ENCODE results near the gene MTHFSD. TPM values are rescaled to one million over a fixed set of nuclear protein-coding genes. Genes with fewer than 3 reads are reported as not detected.
A peak's percentile ranks its signal among the peaks of the same experiment; 100 is the strongest.

Gene MTHFSD
- total RNA-seq, 1 donor from 2014 or later: 8.1 TPM

- H3K27me3 Mint-ChIP-seq (ENCODE audit: low read depth): no peaks in the 10 kb centered on the region
- peak overlapping the region; percentile 99 for H3K27ac Mint-ChIP-seq (ENCODE audit: unreplicated experiment)
- peaks cover 5% of the 10 kb centered on the region for H3K36me3 Mint-ChIP-seq (ENCODE audit: low read depth)
- TF ChIP-seq CTCF (IDR thresholded peaks at IDR 0.05): no peak
- DNase-seq (ENCODE audit: low spot score): no peak
- no peaks in the 10 kb centered on the region for H3K9me3 Mint-ChIP-seq (ENCODE audit: low read depth)
- peak overlapping the region; percentile 96 for H3K4me3 Mint-ChIP-seq (ENCODE audit: unreplicated experiment)
- peaks cover 87% of the 10 kb centered on the region for H3K4me1 Mint-ChIP-seq (ENCODE audit: low read depth)
These were observed 22.4 kb upstream of the MTHFSD start for GRCh38 chr16:86577314-86577971.

- Mint-ChIP-seq H3K4me3 (ENCODE audit: unreplicated experiment) (peak overlapping the region; percentile 96), H3K27me3 (ENCODE audit: low read depth) (no peaks in the 10 kb centered on the region), H3K27ac (ENCODE audit: unreplicated experiment) (peak overlapping the region; percentile 99), H3K36me3 (ENCODE audit: low read depth) (peaks cover 6% of the 10 kb centered on the region), H3K4me1 (ENCODE audit: low read depth) (peaks cover 92% of the 10 kb centered on the region), H3K9me3 (ENCODE audit: low read depth) (no peaks in the 10 kb centered on the region)
- no peak for DNase-seq (ENCODE audit: low spot score)
- no peak for TF ChIP-seq CTCF (IDR thresholded peaks at IDR 0.05)
These were observed 21.7 kb upstream of the MTHFSD start for GRCh38 chr16:86576591-86577313.

- peak overlapping the region; percentile 96 for H3K4me3 Mint-ChIP-seq (ENCODE audit: unreplicated experiment)
- peak overlapping the region; percentile 99 for H3K27ac Mint-ChIP-seq (ENCODE audit: unreplicated experiment)
- no peaks in the 10 kb centered on the region for H3K9me3 Mint-ChIP-seq (ENCODE audit: low read depth)
- no peak for DNase-seq (ENCODE audit: low spot score)
- peaks cover 92% of the 10 kb centered on the region for H3K4me1 Mint-ChIP-seq (ENCODE audit: low read depth)
- TF ChIP-seq CTCF (IDR thresholded peaks at IDR 0.05): peak; percentile 94
- no peaks in the 10 kb centered on the region for H3K27me3 Mint-ChIP-seq (ENCODE audit: low read depth)
- peaks cover 12% of the 10 kb centered on the region for H3K36me3 Mint-ChIP-seq (ENCODE audit: low read depth)
These were observed 20.9 kb upstream of the MTHFSD start for GRCh38 chr16:86575754-86576557.

GRCh38 chr16:86575095-86575685 is 20.2 kb upstream of the MTHFSD start:
- Mint-ChIP-seq H3K27ac (ENCODE audit: unreplicated experiment) (peak overlapping the region; percentile 99), H3K4me1 (ENCODE audit: low read depth) (peaks cover 86% of the 10 kb centered on the region), H3K36me3 (ENCODE audit: low read depth) (peaks cover 18% of the 10 kb centered on the region), H3K27me3 (ENCODE audit: low read depth) (no peaks in the 10 kb centered on the region), H3K9me3 (ENCODE audit: low read depth) (no peaks in the 10 kb centered on the region), H3K4me3 (ENCODE audit: unreplicated experiment) (peak overlapping the region; percentile 96)
- TF ChIP-seq CTCF (IDR thresholded peaks at IDR 0.05): no peak
- DNase-seq (ENCODE audit: low spot score): no peak

GRCh38 chr16:86574646-86575045 is 19.6 kb upstream of the MTHFSD start:
- peaks cover 23% of the 10 kb centered on the region for H3K36me3 Mint-ChIP-seq (ENCODE audit: low read depth)
- peak overlapping the region; percentile 99 for H3K27ac Mint-ChIP-seq (ENCODE audit: unreplicated experiment)
- no peak for TF ChIP-seq CTCF (IDR thresholded peaks at IDR 0.05)
- H3K27me3 Mint-ChIP-seq (ENCODE audit: low read depth): no peaks in the 10 kb centered on the region
- no peak for DNase-seq (ENCODE audit: low spot score)
- H3K4me3 Mint-ChIP-seq (ENCODE audit: unreplicated experiment): no peak overlapping the region
- H3K9me3 Mint-ChIP-seq (ENCODE audit: low read depth): no peaks in the 10 kb centered on the region
- peaks cover 81% of the 10 kb centered on the region for H3K4me1 Mint-ChIP-seq (ENCODE audit: low read depth)
